NT2/D1 (cell line): ENCODE measurements around the gene SCTR.

Experiments used
- SUZ12 ChIP-seq: IDR thresholded peaks from 2 replicates; pipeline ENCODE4 v1.6.1; 2011; ENCODE audit not compliant: insufficient read length, insufficient read depth; ENCODE audit errors: extremely low read depth
- YY1 ChIP-seq: IDR thresholded peaks from 2 replicates; pipeline ENCODE4 v1.6.1; 2011; ENCODE audit not compliant: insufficient read length, insufficient read depth
- ZNF274 ChIP-seq: IDR thresholded peaks from 2 replicates; pipeline ENCODE4 v1.6.1; 2011; ENCODE audit warnings: mild to moderate bottlenecking, low read depth, low read length

DNA sequence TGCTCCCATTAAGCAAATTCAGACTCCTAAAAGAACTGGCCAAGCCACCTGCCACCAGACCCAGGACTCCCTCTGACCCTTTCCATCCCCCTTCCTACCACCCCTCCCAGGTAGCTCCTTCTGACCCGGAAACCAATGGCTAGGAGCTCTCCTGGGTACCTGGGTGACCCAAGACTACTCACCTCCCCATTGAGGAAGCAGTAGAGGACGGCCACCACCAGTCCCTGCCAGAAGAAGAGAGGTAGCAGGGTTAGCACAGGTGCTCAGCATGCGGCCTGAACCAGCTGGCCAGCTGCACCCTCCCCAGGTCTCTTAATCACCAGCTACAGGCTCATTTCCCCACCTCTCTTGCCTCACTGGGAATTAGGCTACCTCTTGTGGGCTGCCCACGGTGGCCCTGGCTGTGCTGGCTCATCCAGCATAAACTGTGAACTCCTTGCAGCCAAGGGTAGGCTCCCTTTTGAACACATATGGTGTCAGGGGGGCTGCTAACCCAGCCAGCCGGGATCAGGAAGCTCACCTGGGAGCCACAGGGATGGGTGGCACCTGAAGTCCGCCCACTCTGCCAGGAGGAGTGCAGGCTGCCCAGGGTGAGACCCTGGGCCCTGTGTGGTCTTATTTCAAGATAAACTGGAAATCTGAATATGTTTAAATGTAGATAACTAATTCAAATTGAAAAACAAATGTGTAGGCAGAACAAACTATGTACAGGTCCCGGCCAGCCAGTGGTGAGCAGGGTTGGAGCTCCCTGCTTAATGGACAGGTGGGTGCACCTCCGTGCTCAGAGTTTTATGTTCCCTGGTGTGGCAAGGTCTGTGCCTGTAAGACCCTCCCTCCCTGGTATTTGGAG lies 82.7 kb downstream of the SCTR start:
- TF ChIP-seq ZNF274 (no peak), YY1 (no peak), SUZ12 (no peak)
